Stomach (tissue), 9 donors: ENCODE measurements around the gene ATXN1. TPM values are rescaled to one million over a fixed set of nuclear protein-coding genes. Genes with fewer than 3 reads are reported as not detected.

Experiments
- DNase-seq, 2 donors: peaks; one replicate each; pipeline versions ENCODE4 v3.0.0 to v3.0.0-alpha.2; 2013 to 2019
- H3K27ac ChIP-seq, 5 donors: fragments of 200-600 bp in 4 of 5; sonication (generic) in 4 of 5; one replicate each; pipeline ENCODE4 v1.5.1; 2013 to 2019; ENCODE audit warnings: mild to moderate bottlenecking in 1 of 5, moderate library complexity in 1 of 5
- H3K27me3 ChIP-seq, 3 donors: fragments of 200-600 bp; sonication (generic); one replicate each; pipeline ENCODE4 v1.5.1; 2017 to 2019; ENCODE audit warnings: mixed run types in 1 of 3
- H3K36me3 ChIP-seq, 4 donors: fragments of 200-600 bp; sonication (generic); 1 replicate in 3 of 4; 2 replicates in 1 of 4; pipeline ENCODE4 v1.5.1; 2016 to 2019
- H3K4me1 ChIP-seq, 4 donors: fragments of 200-600 bp; sonication (generic); one replicate each; pipeline ENCODE4 v1.5.1; 2016 to 2019
- H3K4me3 ChIP-seq, 4 donors: fragments of 200-600 bp; sonication (generic) in 3 of 4; one replicate each; pipeline ENCODE4 v1.5.1; 2016 to 2019; ENCODE audit warnings: mild to moderate bottlenecking in 1 of 4
- H3K9me3 ChIP-seq, 4 donors: fragments of 200-600 bp; sonication (generic); one replicate each; pipeline ENCODE4 v1.5.1; 2016 to 2019
- EP300 ChIP-seq: sonication (generic); formaldehyde crosslinking; IDR thresholded peaks from one replicate; pipeline ENCODE4 v1.6.1; 2017; ENCODE audit warnings: antibody characterized with exemption
- POLR2A ChIP-seq, 4 donors: fragments of 450-650 bp; IDR thresholded peaks; one replicate each; pipeline ENCODE4 v1.6.1; 2016; ENCODE audit warnings: antibody characterized with exemption in 4 of 4, control low read depth in 2 of 4, mild to moderate bottlenecking in 1 of 4, moderate library complexity in 1 of 4
- POLR2AphosphoS5 ChIP-seq, 3 donors: sonication (generic); formaldehyde crosslinking; IDR thresholded peaks; one replicate each; pipeline ENCODE4 v1.6.1; 2016; ENCODE audit warnings: antibody characterized with exemption in 3 of 3
- WGBS, 5 donors: extraction: QIAGEN DNeasy Blood & Tissue Kit in 3 of 5; methylation state at CpG; one replicate each; pipeline versions ENCODE4 v1.1.5 to v1.1.7; 2013 to 2018; 5-methylcytosine and 5-hydroxymethylcytosine counted together
- intact Hi-C: fragments of 100-400 bp; cut with DNase I; formaldehyde crosslinking; loops from one replicate; pipeline ENCODE4 v1.15.1; 2023; ENCODE audit warnings: low total_unique reads
- polyA plus RNA-seq, 3 donors: library from polyadenylated mRNA; stranded (reverse); fragments of 200-250 nt; gene quantifications; one replicate each; pipeline ENCODE4 v1.2.3, GENCODE V29; 2013
- total RNA-seq, 5 donors: library from RNA; depleted of rRNA; stranded (reverse); fragments of >200 nt; gene quantifications; one replicate each; pipeline versions ENCODE4 v1.1.0 to v1.2.3, GENCODE V29; 2014 to 2016
- TF ChIP-seq, protein P1 (sequence below), 7 experiments: fragments of 450-650 bp in 4 of 7; fragments of 200-600 bp in 3 of 7; sonication (generic) in 3 of 7; IDR thresholded peaks; one replicate each; pipeline ENCODE4 v1.5.1; 2016 to 2019; ENCODE audit warnings: antibody characterized with exemption in 7 of 7, control low read depth in 2 of 7, mild to moderate bottlenecking in 1 of 7
- donor health status: healthy with polysubstance abuse.
- donor health status: Bipolar disorder and iron deficiency.
- donor health status: healthy.

The ATXN1 gene
- total and polyA plus RNA-seq, 8 donors: 5.2 to 106 (median 39.0) TPM

DNA sequence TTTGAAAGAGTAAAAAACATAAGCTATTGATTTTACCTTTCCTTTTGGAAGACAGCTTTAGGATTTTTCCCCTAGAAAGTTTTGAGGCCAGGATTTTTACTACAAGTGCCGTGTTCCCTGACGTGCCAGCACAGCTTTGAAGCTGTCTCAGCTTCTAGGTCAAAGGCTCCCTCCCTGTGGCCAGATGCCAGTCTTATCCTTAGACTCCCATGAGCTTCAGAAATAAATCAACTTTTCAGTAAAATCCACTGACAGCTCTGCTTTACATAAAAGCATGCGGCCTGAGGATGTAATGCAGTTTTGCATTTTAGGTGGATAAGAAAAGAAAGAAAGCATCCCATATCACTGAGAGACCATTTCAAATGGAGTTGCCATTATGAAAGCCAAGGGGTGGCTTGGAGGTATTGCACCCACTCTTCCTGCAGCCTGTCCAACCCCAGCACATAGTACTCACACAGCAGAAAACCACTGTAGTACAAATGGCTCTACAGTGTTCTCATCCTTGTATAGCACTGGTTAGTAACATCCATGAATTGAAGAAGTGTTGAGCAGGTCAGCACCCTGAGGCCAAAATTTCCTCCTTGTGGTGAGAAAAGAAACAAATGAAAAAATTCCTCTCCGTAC, 15.2 kb upstream of the ATXN1 start:
- DNase-seq: peak in 1 of 2 donors; percentile 37
- Histone ChIP-seq H3K4me1 (no peaks in the 10 kb centered on the region), H3K27me3 (no peaks in the 10 kb centered on the region), H3K36me3 (no peaks in the 10 kb centered on the region), H3K9me3 (no peaks in the 10 kb centered on the region), H3K4me3 (no peak overlapping the region), H3K27ac (no peak overlapping the region)
- 52 to 62% (median 56%) methylated on average over 4 of the region's 4 CpGs for WGBS, 5 donors
- TF ChIP-seq POLR2A (IDR thresholded peaks at IDR 0.05): no peak
- TF ChIP-seq POLR2AphosphoS5 (IDR thresholded peaks at IDR 0.05): no peak
- TF ChIP-seq, protein P1, sequence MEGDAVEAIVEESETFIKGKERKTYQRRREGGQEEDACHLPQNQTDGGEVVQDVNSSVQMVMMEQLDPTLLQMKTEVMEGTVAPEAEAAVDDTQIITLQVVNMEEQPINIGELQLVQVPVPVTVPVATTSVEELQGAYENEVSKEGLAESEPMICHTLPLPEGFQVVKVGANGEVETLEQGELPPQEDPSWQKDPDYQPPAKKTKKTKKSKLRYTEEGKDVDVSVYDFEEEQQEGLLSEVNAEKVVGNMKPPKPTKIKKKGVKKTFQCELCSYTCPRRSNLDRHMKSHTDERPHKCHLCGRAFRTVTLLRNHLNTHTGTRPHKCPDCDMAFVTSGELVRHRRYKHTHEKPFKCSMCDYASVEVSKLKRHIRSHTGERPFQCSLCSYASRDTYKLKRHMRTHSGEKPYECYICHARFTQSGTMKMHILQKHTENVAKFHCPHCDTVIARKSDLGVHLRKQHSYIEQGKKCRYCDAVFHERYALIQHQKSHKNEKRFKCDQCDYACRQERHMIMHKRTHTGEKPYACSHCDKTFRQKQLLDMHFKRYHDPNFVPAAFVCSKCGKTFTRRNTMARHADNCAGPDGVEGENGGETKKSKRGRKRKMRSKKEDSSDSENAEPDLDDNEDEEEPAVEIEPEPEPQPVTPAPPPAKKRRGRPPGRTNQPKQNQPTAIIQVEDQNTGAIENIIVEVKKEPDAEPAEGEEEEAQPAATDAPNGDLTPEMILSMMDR (IDR thresholded peaks at IDR 0.05): no peak
- TF ChIP-seq EP300: no peak
- intact Hi-C loops: loop anchor here (10.0 kb wide), 1 partner anchor 442 kb away; no protein-coding TSS in a partner anchor

DNA sequence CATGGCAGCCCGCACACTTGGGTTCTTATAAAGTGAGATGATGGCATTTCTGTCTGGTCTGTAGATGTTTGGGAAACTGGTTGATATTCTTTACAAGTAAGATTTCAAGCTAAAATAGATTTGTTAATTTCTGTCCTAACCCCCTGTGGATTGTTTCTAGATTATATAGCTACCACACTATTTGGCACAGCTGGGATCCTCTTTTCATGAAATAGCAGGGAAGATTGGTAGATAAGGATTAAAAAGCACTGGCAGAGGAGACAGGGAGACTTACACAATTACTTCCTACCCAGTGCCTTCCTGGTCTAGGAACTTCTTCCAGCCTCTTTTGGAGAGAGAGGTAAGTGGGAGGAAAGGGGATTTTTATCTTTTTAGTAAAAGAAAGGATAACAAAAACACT, 13.2 kb upstream of the ATXN1 start:
- TF ChIP-seq, protein P1 (IDR thresholded peaks at IDR 0.05): no peak
- TF ChIP-seq POLR2A (IDR thresholded peaks at IDR 0.05) (no peak), EP300 (no peak)
- DNase-seq: no peak
- intact Hi-C loops: loop anchor here (5.0 to 10.0 kb wide), 2 partner anchors 262 to 440 kb away; no protein-coding TSS in a partner anchor
- Histone ChIP-seq H3K27me3 (no peaks in the 10 kb centered on the region), H3K27ac (no peak overlapping the region), H3K9me3 (no peaks in the 10 kb centered on the region), H3K4me1 (peaks cover 13 to 19% (median 17%) of the 10 kb centered on the region in 4 donors), H3K36me3 (no peaks in the 10 kb centered on the region), H3K4me3 (no peak overlapping the region)
- WGBS, 5 donors: 84 to 100% (median 98%) methylated on average over 1 of the region's 1 CpG

DNA sequence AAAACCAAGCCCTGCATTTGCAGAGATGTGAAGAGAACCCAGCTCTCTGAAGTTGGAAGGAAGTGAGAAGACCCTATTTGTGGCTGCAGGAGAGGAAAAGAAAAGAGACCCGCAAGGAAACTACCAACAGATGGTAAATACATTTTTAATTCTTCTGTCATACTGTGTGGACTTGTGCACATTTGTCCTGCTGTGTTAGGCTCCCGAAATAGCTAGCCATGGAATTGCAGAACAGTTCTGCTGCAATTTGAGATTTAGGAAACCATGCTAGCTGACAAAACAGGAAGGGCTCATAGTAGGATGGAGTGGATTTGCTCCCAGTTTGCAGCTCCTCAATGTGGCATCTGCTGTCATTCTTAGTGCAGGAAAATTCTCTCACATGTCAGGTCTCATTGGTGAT, 12.1 kb upstream of the ATXN1 start:
- DNase-seq: no peak
- Histone ChIP-seq H3K36me3 (no peaks in the 10 kb centered on the region), H3K9me3 (no peaks in the 10 kb centered on the region), H3K4me1 (peaks cover 23 to 30% (median 27%) of the 10 kb centered on the region in 4 donors), H3K4me3 (no peak overlapping the region), H3K27ac (no peak overlapping the region), H3K27me3 (no peaks in the 10 kb centered on the region)
- 68 to 96% (median 91%) methylated on average over 2 of the region's 2 CpGs for WGBS, 5 donors
- intact Hi-C loops: loop anchor here (5.0 to 10.0 kb wide), 2 partner anchors 261 to 439 kb away; no protein-coding TSS in a partner anchor
- TF ChIP-seq POLR2AphosphoS5 (IDR thresholded peaks at IDR 0.05): no peak
- TF ChIP-seq, protein P1 (IDR thresholded peaks at IDR 0.05): no peak
- no peak for TF ChIP-seq POLR2A (IDR thresholded peaks at IDR 0.05)
- no peak for TF ChIP-seq EP300

DNA sequence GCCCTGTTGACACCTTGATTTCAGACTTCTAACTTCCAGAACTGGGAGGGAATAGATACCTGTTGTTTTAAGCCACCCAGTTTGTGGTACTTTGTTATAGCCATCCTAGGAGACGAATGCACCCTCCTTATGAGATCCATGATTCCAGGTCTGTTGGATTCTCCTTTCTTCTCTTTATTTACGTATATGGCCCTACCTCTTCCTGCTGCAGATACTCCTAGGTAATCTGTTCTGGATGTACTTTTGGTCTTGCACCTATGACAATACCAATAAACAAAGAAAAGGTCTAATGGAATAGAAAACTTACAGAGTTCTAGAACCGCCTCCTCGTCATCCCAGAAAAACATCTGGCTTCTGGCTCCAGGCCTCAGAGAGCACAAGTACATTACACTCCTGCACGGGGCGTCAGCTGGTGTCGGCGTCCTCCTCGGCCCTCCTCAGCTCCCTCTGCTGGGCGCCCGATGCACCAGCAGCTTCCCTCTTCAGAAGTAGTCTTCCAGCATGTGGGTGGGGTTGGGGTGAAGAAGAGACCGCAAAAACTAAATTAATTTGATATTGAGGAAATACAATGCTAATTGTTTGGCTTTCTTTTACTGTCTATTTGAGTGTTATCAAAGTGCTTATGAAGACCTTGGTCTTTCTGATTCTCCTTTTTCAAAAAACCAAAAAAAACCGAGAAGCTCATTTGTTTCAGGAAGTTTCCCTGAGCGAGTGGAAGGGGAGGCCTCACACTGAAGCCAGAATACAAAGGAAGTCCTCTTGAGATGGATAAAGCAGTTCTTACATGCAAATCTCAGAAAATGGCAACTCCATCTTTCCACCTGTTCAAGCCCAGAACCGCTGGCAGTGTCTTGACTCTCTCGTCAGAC, 9.7 kb upstream of the ATXN1 start:
- Histone ChIP-seq H3K4me3 (no peak overlapping the region), H3K4me1 (peaks cover 26 to 52% (median 39%) of the 10 kb centered on the region in 4 donors), H3K27ac (peak overlapping the region in 3 of 5 donors; percentile 43 to 53 (median 52)), H3K36me3 (no peaks in the 10 kb centered on the region), H3K9me3 (no peaks in the 10 kb centered on the region), H3K27me3 (no peaks in the 10 kb centered on the region)
- TF ChIP-seq, protein P1 (IDR thresholded peaks at IDR 0.05): peak in 5 of 7 experiments; percentile 82 to 90 (median 89)
- TF ChIP-seq EP300 (no peak), POLR2AphosphoS5 (IDR thresholded peaks at IDR 0.05) (peak in 2 of 3 donors; percentile 45 to 69)
- 32 to 38% (median 36%) methylated on average over 16 of the region's 16 CpGs for WGBS, 5 donors
- peak; percentile 83 to 90 for DNase-seq
- intact Hi-C loops: loop anchor here (5.0 to 10.0 kb wide), 2 partner anchors 259 to 436 kb away; no protein-coding TSS in a partner anchor
